MM.1S (cell line): ENCODE results near the gene URGCP.

Experiments
- CTCF ChIP-seq: fragments of 300-600 bp; sonication (generic); IDR thresholded peaks from 2 replicates; pipeline ENCODE4 v1.5.1; 2016; ENCODE audit warnings: antibody characterized with exemption, low read length, mixed read lengths
- EZH2 ChIP-seq: fragments of 300-600 bp; sonication (generic); optimal IDR thresholded peaks from 2 replicates; pipeline ENCODE3; 2017; ENCODE audit warnings: low read depth, mild to moderate bottlenecking, antibody characterized with exemption, low read length, mixed read lengths
- EZH2phosphoT487 ChIP-seq: fragments of 300-600 bp; sonication (generic); IDR thresholded peaks from 2 replicates; pipeline ENCODE4 v1.6.1; 2018; ENCODE audit warnings: antibody characterized with exemption, low read length

GRCh38 chr7:43865277-43865676 lies 41.1 kb downstream of the URGCP start:
- TF ChIP-seq CTCF: no peak
- TF ChIP-seq EZH2: no peak
- no peak for TF ChIP-seq EZH2phosphoT487
